Kidney (tissue), 22 donors: Measurements from ENCODE around the gene FYB2. TPM values are rescaled to one million over a fixed set of nuclear protein-coding genes. Genes with fewer than 3 reads are reported as not detected.

ENCODE experiments used
- DNase-seq, 5 donors: peaks; one replicate each; pipeline ENCODE4 v3.0.0-alpha.2; 2013 to 2020
- FAIRE-seq: peaks from 2 replicates; lab custom pipeline; 2012; peaks lifted over from hg19 to GRCh38; lab: Jason Lieb, UNC
- H3K27ac ChIP-seq, 2 donors: one replicate each; pipeline ENCODE4 v1.7.0; 2013; ENCODE audit warnings: low read depth in 2 of 2, low read length in 2 of 2, inconsistent platforms in 1 of 2
- H3K27me3 ChIP-seq: one replicate; pipeline ENCODE4 v1.7.1; 2013; ENCODE audit warnings: low read length, inconsistent platforms; ENCODE audit not compliant: control insufficient read depth, insufficient read depth
- H3K36me3 ChIP-seq, 3 donors: one replicate each; pipeline versions ENCODE4 v1.7.0 to v1.7.1; 2013; ENCODE audit warnings: low read length in 3 of 3, control low read depth in 1 of 3, inconsistent platforms in 1 of 3; ENCODE audit not compliant: insufficient read depth in 3 of 3, control insufficient read depth in 2 of 3
- H3K4me1 ChIP-seq, 3 donors: one replicate each; pipeline versions ENCODE4 v1.7.0 to v1.7.1; 2013; ENCODE audit warnings: low read length in 3 of 3, inconsistent platforms in 1 of 3, low read depth in 1 of 3; ENCODE audit not compliant: control insufficient read depth in 2 of 3, insufficient read depth in 2 of 3
- H3K4me3 ChIP-seq, 3 donors: one replicate each; pipeline versions ENCODE4 v1.7.0 to v1.8.1; 2013; ENCODE audit warnings: low read length in 3 of 3, control low read depth in 1 of 3, inconsistent platforms in 1 of 3
- H3K9ac ChIP-seq, 3 donors: one replicate each; pipeline versions ENCODE4 v1.7.0 to v1.7.1; 2013; ENCODE audit warnings: low read length in 3 of 3, control low read depth in 1 of 3, inconsistent platforms in 1 of 3
- H3K9me3 ChIP-seq, 3 donors: one replicate each; pipeline versions ENCODE4 v1.7.0 to v1.7.1; 2013; ENCODE audit warnings: low read length in 3 of 3, control low read depth in 1 of 3, inconsistent platforms in 1 of 3; ENCODE audit not compliant: control insufficient read depth in 2 of 3, insufficient read depth in 1 of 3
- intact Hi-C: fragments of 100-400 bp; cut with DNase I; formaldehyde crosslinking; loops from one replicate; pipeline ENCODE4 v1.11.1; 2022
- long read RNA-seq, 10 donors: library from polyadenylated mRNA in 1 of 10; unstranded in 1 of 10; transcript quantifications; one replicate each; pipeline ENCODE4 v2.0.0 and lab custom pipeline, GENCODE V29; 2021 to 2026
- polyA plus RNA-seq: library from polyadenylated mRNA; stranded (reverse); fragments of 350-450 nt; fragmentation: Illumina TruSeq; extraction: RNeasy Lipid Tissue Mini Kit (QIAGEN cat#74804); gene quantifications from one replicate; pipeline ENCODE4 v1.2.3, GENCODE V29; 2014; ENCODE audit warnings: low read depth, low replicate concordance; ENCODE audit not compliant: insufficient read depth
- total RNA-seq: library from RNA; stranded (reverse); fragmentation: NEBNext Ultra II Directional; extraction: Animal tissue kit (Norgen Biotek cat#: 25700); gene quantifications from one replicate; pipeline ENCODE4 v1.2.1, GENCODE V29; 2021
- TF ChIP-seq, protein P1 (sequence below): IDR thresholded peaks from 3 replicates; pipeline ENCODE4 v1.5.1; 2012; ENCODE audit warnings: mild to moderate bottlenecking, moderate library complexity, borderline replicate concordance; ENCODE audit not compliant: insufficient read depth; ENCODE audit errors: extremely low read depth
- donor health status: control.
- donor health status: control.
- donor health status: control.
- donor health status: control.
- donor health status: control.
- donor health status: DM: yes; HTN: yes; CAD: no.
- donor health status: Normal renal cell carcinoma (clear cell type).

The FYB2 gene
- total RNA-seq: 5.5 TPM
- polyA plus RNA-seq: 7.9 TPM
- long read RNA-seq, donor 1: 0 reads
- long read RNA-seq, donor 2, partial matches to known transcripts: 0 of 1 reads
- long read RNA-seq, donor 2, other reads (novel, unspliced or antisense): 0 of 1 reads
- long read RNA-seq, donor 3: 0 reads
- long read RNA-seq, donor 4: 0 reads
- long read RNA-seq, donor 5: 0 reads
- long read RNA-seq, donor 6: 0 reads
- long read RNA-seq, donor 7, partial matches to known transcripts: 1 of 6 reads
- long read RNA-seq, donor 7, other reads (novel, unspliced or antisense): 5 of 6 reads
- long read RNA-seq, donor 8: 0 reads
- long read RNA-seq, donor 9: 0 reads
- long read RNA-seq, donor 10: 0 reads

DNA sequence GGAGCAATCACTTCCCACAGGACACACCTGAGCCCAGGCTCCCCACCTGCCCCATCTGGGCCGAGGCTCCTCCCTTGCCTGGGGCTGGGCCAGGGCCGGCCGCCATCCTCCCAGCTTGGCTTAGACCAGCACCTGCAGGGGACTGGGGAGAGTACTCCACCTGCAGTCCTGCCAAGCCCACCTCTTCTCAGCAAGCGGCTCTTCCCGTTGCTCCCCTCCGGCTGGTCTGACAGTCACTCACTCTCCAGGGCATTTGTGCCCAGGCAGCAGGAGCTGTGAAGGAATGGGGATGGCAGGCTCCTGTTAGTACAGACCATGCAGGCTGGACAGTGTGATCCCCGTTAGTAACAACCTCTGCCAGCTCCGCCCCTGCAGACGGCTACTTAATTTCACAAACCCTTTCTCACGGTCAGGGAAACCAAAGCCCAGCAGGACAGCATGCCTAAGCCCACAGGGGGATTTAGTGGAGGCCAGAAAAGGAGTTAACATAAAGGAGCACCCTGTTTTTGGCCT, at the start of gene FYB2:
Gene FYB2 (minus strand): TSS at position 18 of the 513 bp plus-strand sequence. CDS start 114 bp downstream, outside the sequence.
- TF ChIP-seq, protein P1, sequence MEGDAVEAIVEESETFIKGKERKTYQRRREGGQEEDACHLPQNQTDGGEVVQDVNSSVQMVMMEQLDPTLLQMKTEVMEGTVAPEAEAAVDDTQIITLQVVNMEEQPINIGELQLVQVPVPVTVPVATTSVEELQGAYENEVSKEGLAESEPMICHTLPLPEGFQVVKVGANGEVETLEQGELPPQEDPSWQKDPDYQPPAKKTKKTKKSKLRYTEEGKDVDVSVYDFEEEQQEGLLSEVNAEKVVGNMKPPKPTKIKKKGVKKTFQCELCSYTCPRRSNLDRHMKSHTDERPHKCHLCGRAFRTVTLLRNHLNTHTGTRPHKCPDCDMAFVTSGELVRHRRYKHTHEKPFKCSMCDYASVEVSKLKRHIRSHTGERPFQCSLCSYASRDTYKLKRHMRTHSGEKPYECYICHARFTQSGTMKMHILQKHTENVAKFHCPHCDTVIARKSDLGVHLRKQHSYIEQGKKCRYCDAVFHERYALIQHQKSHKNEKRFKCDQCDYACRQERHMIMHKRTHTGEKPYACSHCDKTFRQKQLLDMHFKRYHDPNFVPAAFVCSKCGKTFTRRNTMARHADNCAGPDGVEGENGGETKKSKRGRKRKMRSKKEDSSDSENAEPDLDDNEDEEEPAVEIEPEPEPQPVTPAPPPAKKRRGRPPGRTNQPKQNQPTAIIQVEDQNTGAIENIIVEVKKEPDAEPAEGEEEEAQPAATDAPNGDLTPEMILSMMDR: no peak
- Histone ChIP-seq H3K4me3 (peak within 1 kb of the TSS in 2 of 3 donors; percentile 28 to 43), H3K9me3 (no peaks in the 10 kb centered on the region), H3K4me1 (peaks cover 0 to 11% (median 0%) of the 10 kb centered on the region in 3 donors), H3K27me3 (no peaks in the 10 kb centered on the region), H3K9ac (peak within 1 kb of the TSS in 2 of 3 donors; percentile 23 to 48), H3K27ac (peak within 1 kb of the TSS; percentile 81 to 90), H3K36me3 (no peaks in the 10 kb centered on the region)
- FAIRE-seq (no peak), DNase-seq (peak in 1 of 5 donors; percentile 75)
- intact Hi-C loops: no loop called here

- no peaks in the 10 kb centered on the region for H3K27me3 ChIP-seq
- H3K27ac ChIP-seq: no peak overlapping the region
- DNase-seq (no peak), FAIRE-seq (no peak)
- H3K4me3 ChIP-seq: no peak overlapping the region
- intact Hi-C loops: no loop called here
- no peaks in the 10 kb centered on the region for H3K9me3 ChIP-seq
- no peak overlapping the region for H3K9ac ChIP-seq
- TF ChIP-seq, protein P1: no peak
- no peaks in the 10 kb centered on the region for H3K36me3 ChIP-seq
- no peaks in the 10 kb centered on the region for H3K4me1 ChIP-seq
Measured at GRCh38 chr1:56868761-56869160, 49.6 kb upstream of the FYB2 start.

DNA sequence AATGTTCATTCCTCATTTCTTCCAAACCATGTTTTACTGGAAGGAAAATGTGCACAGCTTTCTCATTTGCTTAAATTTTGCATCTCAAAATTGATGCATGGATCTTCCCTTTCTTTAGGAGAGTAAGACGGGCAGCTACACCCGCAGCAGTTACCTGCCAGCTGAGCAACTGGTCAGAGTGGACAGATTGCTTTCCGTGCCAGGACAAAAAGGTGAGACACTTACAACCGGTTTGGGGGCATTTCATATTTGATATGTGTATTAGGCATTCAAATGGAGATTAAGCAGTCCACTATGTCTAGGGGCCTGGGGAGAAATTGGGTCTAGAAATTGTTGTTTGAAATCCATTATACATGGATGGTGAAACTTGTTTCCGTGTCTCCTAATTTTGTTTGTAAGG, 48.3 kb upstream of the FYB2 start:
- H3K27me3 ChIP-seq: no peaks in the 10 kb centered on the region
- H3K9ac ChIP-seq: no peak overlapping the region
- TF ChIP-seq, protein P1: no peak
- no peaks in the 10 kb centered on the region for H3K36me3 ChIP-seq
- H3K4me1 ChIP-seq: no peaks in the 10 kb centered on the region
- no peak overlapping the region for H3K27ac ChIP-seq
- H3K9me3 ChIP-seq: no peaks in the 10 kb centered on the region
- no peak for DNase-seq
- intact Hi-C loops: no loop called here
- FAIRE-seq: no peak
- H3K4me3 ChIP-seq: no peak overlapping the region
